HG03432 (cell line): ENCODE measurements around the gene INSIG1.

ENCODE experiments used
- ATAC-seq: cut with Tn5 transposase; IDR thresholded peaks from one replicate; pipeline ENCODE4 v1.9.1; 2021; ENCODE audit warnings: mild to moderate bottlenecking, moderate library complexity; ENCODE audit not compliant: unreplicated experiment

Gene INSIG1

GRCh38 chr7:155297517-155298287 lies at the start of gene INSIG1:
TSS of gene INSIG1 (plus strand) at chr7:155297878. CDS start at chr7:155298286, 408 bp downstream.
- peak; percentile 69 for ATAC-seq

GRCh38 chr7:155248366-155248756 lies 49.3 kb upstream of the INSIG1 start:
- no peak for ATAC-seq

- ATAC-seq, result no peak
Observed at GRCh38 chr7:155251831-155252230, 45.8 kb upstream of the INSIG1 start.

GRCh38 chr7:155252444-155252887 lies 45.2 kb upstream of the INSIG1 start:
- no peak for ATAC-seq

- ATAC-seq, result no peak
Observed at GRCh38 chr7:155252892-155253501, 44.7 kb upstream of the INSIG1 start.

GRCh38 chr7:155254018-155254417 lies 43.7 kb upstream of the INSIG1 start:
- ATAC-seq, result no peak

GRCh38 chr7:155255071-155255470 lies 42.6 kb upstream of the INSIG1 start:
- no peak for ATAC-seq

- no peak for ATAC-seq
Observed at GRCh38 chr7:155255621-155256020, 42.1 kb upstream of the INSIG1 start.

- ATAC-seq, result no peak
Observed at GRCh38 chr7:155256081-155256760, 41.5 kb upstream of the INSIG1 start.

- no peak for ATAC-seq
Observed at GRCh38 chr7:155256761-155257481, 40.8 kb upstream of the INSIG1 start.

GRCh38 chr7:155257482-155258225 lies 40.0 kb upstream of the INSIG1 start:
- no peak for ATAC-seq

GRCh38 chr7:155258226-155258560 lies 39.5 kb upstream of the INSIG1 start:
- no peak for ATAC-seq

- ATAC-seq, result no peak
Observed at GRCh38 chr7:155259866-155260497, 37.7 kb upstream of the INSIG1 start.

- ATAC-seq, result no peak
Observed at GRCh38 chr7:155260498-155260872, 37.2 kb upstream of the INSIG1 start.

- no peak for ATAC-seq
Observed at GRCh38 chr7:155261031-155261985, 36.4 kb upstream of the INSIG1 start.

GRCh38 chr7:155262031-155262430 lies 35.6 kb upstream of the INSIG1 start:
- ATAC-seq, result no peak

- ATAC-seq, result no peak
Observed at GRCh38 chr7:155263051-155263450, 34.6 kb upstream of the INSIG1 start.

- ATAC-seq, result no peak
Observed at GRCh38 chr7:155263581-155264143, 34.0 kb upstream of the INSIG1 start.

GRCh38 chr7:155265144-155265543 lies 32.5 kb upstream of the INSIG1 start:
- no peak for ATAC-seq
